Stomach (tissue), 9 donors: ENCODE results near the gene IGFBP3. TPM values are rescaled to one million over a fixed set of nuclear protein-coding genes. Genes with fewer than 3 reads are reported as not detected.

Source experiments
- DNase-seq, 2 donors: peaks; one replicate each; pipeline versions ENCODE4 v3.0.0 to v3.0.0-alpha.2; 2013 to 2019
- H3K27ac ChIP-seq, 5 donors: fragments of 200-600 bp in 4 of 5; sonication (generic) in 4 of 5; one replicate each; pipeline ENCODE4 v1.5.1; 2013 to 2019; ENCODE audit warnings: mild to moderate bottlenecking in 1 of 5, moderate library complexity in 1 of 5
- H3K27me3 ChIP-seq, 3 donors: fragments of 200-600 bp; sonication (generic); one replicate each; pipeline ENCODE4 v1.5.1; 2017 to 2019; ENCODE audit warnings: mixed run types in 1 of 3
- H3K36me3 ChIP-seq, 4 donors: fragments of 200-600 bp; sonication (generic); 1 replicate in 3 of 4; 2 replicates in 1 of 4; pipeline ENCODE4 v1.5.1; 2016 to 2019
- H3K4me1 ChIP-seq, 4 donors: fragments of 200-600 bp; sonication (generic); one replicate each; pipeline ENCODE4 v1.5.1; 2016 to 2019
- H3K4me3 ChIP-seq, 4 donors: fragments of 200-600 bp; sonication (generic) in 3 of 4; one replicate each; pipeline ENCODE4 v1.5.1; 2016 to 2019; ENCODE audit warnings: mild to moderate bottlenecking in 1 of 4
- H3K9me3 ChIP-seq, 4 donors: fragments of 200-600 bp; sonication (generic); one replicate each; pipeline ENCODE4 v1.5.1; 2016 to 2019
- EP300 ChIP-seq: sonication (generic); formaldehyde crosslinking; IDR thresholded peaks from one replicate; pipeline ENCODE4 v1.6.1; 2017; ENCODE audit warnings: antibody characterized with exemption
- POLR2A ChIP-seq, 4 donors: fragments of 450-650 bp; IDR thresholded peaks; one replicate each; pipeline ENCODE4 v1.6.1; 2016; ENCODE audit warnings: antibody characterized with exemption in 4 of 4, control low read depth in 2 of 4, mild to moderate bottlenecking in 1 of 4, moderate library complexity in 1 of 4
- POLR2AphosphoS5 ChIP-seq, 3 donors: sonication (generic); formaldehyde crosslinking; IDR thresholded peaks; one replicate each; pipeline ENCODE4 v1.6.1; 2016; ENCODE audit warnings: antibody characterized with exemption in 3 of 3
- WGBS, 5 donors: extraction: QIAGEN DNeasy Blood & Tissue Kit in 3 of 5; methylation state at CpG; one replicate each; pipeline versions ENCODE4 v1.1.5 to v1.1.7; 2013 to 2018; 5-methylcytosine and 5-hydroxymethylcytosine counted together
- intact Hi-C: fragments of 100-400 bp; cut with DNase I; formaldehyde crosslinking; loops from one replicate; pipeline ENCODE4 v1.15.1; 2023; ENCODE audit warnings: low total_unique reads
- polyA plus RNA-seq, 3 donors: library from polyadenylated mRNA; stranded (reverse); fragments of 200-250 nt; gene quantifications; one replicate each; pipeline ENCODE4 v1.2.3, GENCODE V29; 2013
- total RNA-seq, 5 donors: library from RNA; depleted of rRNA; stranded (reverse); fragments of >200 nt; gene quantifications; one replicate each; pipeline versions ENCODE4 v1.1.0 to v1.2.3, GENCODE V29; 2014 to 2016
- TF ChIP-seq, protein P1 (sequence below), 7 experiments: fragments of 450-650 bp in 4 of 7; fragments of 200-600 bp in 3 of 7; sonication (generic) in 3 of 7; IDR thresholded peaks; one replicate each; pipeline ENCODE4 v1.5.1; 2016 to 2019; ENCODE audit warnings: antibody characterized with exemption in 7 of 7, control low read depth in 2 of 7, mild to moderate bottlenecking in 1 of 7
- donor health status: healthy with polysubstance abuse.
- donor health status: Bipolar disorder and iron deficiency.
- donor health status: healthy.

Gene IGFBP3
- total and polyA plus RNA-seq, 8 donors = 12.1 to 218 (median 53.9) TPM

DNA sequence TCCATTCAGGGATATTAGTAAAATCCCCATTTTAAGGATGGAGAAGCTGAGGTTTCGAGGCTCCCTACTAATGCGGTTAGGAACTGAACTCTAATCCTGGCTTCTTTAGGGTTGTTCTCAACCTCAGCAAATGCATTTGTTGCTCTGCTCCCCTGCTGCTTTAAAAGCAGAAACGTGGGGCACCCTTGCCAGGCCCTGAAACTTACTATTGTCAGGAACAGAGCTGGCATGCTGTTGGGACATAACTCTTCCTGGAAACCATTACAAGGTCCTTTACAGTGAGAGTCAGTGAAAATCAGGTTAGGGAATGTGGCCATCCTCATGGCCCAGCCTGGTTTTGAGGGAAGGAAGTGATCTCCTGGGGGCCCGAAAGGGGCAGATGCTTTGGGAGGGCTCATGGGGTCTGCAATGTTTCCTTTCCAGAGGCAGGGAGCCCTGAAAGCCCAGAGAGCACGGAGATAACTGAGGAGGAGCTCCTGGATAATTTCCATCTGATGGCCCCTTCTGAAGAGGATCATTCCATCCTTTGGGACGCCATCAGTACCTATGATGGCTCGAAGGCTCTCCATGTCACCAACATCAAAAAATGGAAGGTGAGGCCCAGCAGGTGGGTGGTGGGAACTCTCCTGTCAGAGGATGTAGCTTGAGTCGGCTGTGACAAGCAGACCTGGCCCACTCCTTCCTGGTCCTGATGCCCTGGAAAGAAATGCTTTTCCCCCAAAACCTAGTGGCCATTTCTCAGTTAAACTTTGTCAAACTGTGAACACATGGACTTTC lies 30.8 kb downstream of the IGFBP3 start:
- Histone ChIP-seq H3K4me3 (no peak overlapping the region), H3K36me3 (no peaks in the 10 kb centered on the region), H3K4me1 (peaks cover 9 to 16% (median 11%) of the 10 kb centered on the region in 4 donors), H3K27me3 (peaks cover 8 to 76% (median 32%) of the 10 kb centered on the region in 3 donors), H3K27ac (no peak overlapping the region), H3K9me3 (no peaks in the 10 kb centered on the region)
- no peak for DNase-seq
- intact Hi-C loops = no loop called here
- 81 to 88% (median 84%) methylated on average over 7 to 8 of the region's 8 CpGs for WGBS, 5 donors
- TF ChIP-seq POLR2AphosphoS5 (IDR thresholded peaks at IDR 0.05) (no peak), POLR2A (IDR thresholded peaks at IDR 0.05) (no peak), EP300 (no peak)
- TF ChIP-seq, protein P1, sequence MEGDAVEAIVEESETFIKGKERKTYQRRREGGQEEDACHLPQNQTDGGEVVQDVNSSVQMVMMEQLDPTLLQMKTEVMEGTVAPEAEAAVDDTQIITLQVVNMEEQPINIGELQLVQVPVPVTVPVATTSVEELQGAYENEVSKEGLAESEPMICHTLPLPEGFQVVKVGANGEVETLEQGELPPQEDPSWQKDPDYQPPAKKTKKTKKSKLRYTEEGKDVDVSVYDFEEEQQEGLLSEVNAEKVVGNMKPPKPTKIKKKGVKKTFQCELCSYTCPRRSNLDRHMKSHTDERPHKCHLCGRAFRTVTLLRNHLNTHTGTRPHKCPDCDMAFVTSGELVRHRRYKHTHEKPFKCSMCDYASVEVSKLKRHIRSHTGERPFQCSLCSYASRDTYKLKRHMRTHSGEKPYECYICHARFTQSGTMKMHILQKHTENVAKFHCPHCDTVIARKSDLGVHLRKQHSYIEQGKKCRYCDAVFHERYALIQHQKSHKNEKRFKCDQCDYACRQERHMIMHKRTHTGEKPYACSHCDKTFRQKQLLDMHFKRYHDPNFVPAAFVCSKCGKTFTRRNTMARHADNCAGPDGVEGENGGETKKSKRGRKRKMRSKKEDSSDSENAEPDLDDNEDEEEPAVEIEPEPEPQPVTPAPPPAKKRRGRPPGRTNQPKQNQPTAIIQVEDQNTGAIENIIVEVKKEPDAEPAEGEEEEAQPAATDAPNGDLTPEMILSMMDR (IDR thresholded peaks at IDR 0.05) = no peak

- 52 to 67% (median 58%) methylated on average over 6 to 8 of the region's 8 CpGs for WGBS, 5 donors
- no peaks in the 10 kb centered on the region for H3K36me3 ChIP-seq
- H3K27me3 ChIP-seq = peaks cover 8 to 79% (median 35%) of the 10 kb centered on the region in 3 donors
- TF ChIP-seq POLR2AphosphoS5 (IDR thresholded peaks at IDR 0.05) (no peak), POLR2A (IDR thresholded peaks at IDR 0.05) (no peak), EP300 (no peak)
- TF ChIP-seq, protein P1 (IDR thresholded peaks at IDR 0.05) = no peak
- H3K4me3 ChIP-seq = no peak overlapping the region
- H3K9me3 ChIP-seq = no peaks in the 10 kb centered on the region
- H3K27ac ChIP-seq = no peak overlapping the region
- peaks cover 9 to 16% (median 11%) of the 10 kb centered on the region in 4 donors for H3K4me1 ChIP-seq
- intact Hi-C loops = no loop called here
- no peak for DNase-seq
These were observed 31.6 kb downstream of the IGFBP3 start for GRCh38 chr7:45889367-45890067.

DNA sequence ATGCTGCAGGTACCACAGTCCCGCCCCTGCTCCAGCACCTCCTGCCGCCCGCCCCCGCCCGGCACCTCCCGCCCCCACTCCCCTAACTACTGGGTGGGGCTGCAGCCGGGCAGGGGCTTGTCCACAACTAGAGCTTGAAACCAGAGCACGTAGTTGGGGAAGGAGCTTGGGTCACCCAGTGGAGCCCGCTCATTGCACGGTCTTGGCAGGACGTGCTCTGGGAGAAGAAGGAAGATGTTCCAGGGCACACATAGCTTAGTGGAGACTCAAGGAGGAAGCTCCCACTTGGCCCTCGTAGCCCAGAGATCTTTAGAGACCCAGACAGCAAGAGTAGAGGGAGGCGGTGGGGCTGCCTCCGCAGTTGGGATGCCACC lies 32.1 kb downstream of the IGFBP3 start:
- intact Hi-C loops = no loop called here
- peaks cover 9 to 16% (median 11%) of the 10 kb centered on the region in 4 donors for H3K4me1 ChIP-seq
- no peaks in the 10 kb centered on the region for H3K36me3 ChIP-seq
- peaks cover 8 to 79% (median 35%) of the 10 kb centered on the region in 3 donors for H3K27me3 ChIP-seq
- no peak for TF ChIP-seq POLR2A (IDR thresholded peaks at IDR 0.05)
- TF ChIP-seq, protein P1 (IDR thresholded peaks at IDR 0.05) = no peak
- TF ChIP-seq EP300 = no peak
- no peak for TF ChIP-seq POLR2AphosphoS5 (IDR thresholded peaks at IDR 0.05)
- H3K9me3 ChIP-seq = no peaks in the 10 kb centered on the region
- WGBS, 5 donors = 13 to 36% (median 15%) methylated on average over 6 to 14 of the region's 14 CpGs
- H3K27ac ChIP-seq = no peak overlapping the region
- H3K4me3 ChIP-seq = peak overlapping the region; percentile 7 to 43 (median 24)
- DNase-seq = no peak

DNA sequence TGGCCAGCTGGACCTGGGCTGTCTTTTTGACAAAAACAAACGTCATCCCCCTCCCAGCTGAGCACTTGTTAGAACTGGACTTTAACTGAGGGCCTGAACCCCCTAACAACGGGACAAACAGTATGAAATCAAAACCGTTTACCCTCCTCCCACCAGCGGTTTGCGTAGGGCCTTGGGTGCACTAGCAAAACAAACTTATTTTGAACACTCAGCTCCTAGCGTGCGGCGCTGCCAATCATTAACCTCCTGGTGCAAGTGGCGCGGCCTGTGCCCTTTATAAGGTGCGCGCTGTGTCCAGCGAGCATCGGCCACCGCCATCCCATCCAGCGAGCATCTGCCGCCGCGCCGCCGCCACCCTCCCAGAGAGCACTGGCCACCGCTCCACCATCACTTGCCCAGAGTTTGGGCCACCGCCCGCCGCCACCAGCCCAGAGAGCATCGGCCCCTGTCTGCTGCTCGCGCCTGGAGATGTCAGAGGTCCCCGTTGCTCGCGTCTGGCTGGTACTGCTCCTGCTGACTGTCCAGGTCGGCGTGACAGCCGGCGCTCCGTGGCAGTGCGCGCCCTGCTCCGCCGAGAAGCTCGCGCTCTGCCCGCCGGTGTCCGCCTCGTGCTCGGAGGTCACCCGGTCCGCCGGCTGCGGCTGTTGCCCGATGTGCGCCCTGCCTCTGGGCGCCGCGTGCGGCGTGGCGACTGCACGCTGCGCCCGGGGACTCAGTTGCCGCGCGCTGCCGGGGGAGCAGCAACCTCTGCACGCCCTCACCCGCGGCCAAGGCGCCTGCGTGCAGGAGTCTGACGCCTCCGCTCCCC lies 32.7 kb downstream of the IGFBP3 start, which contains the start of gene IGFBP1:
TSS of gene IGFBP1 (plus strand) at position 304 of the 808 bp plus-strand sequence. CDS start at position 469, 165 bp downstream.
- intact Hi-C loops = no loop called here
- Histone ChIP-seq H3K27me3 (peaks cover 8 to 79% (median 35%) of the 10 kb centered on the region in 3 donors), H3K4me3 (peak within 1 kb of the TSS; percentile 7 to 43 (median 24)), H3K36me3 (no peaks in the 10 kb centered on the region), H3K9me3 (no peaks in the 10 kb centered on the region), H3K4me1 (peaks cover 9 to 16% (median 11%) of the 10 kb centered on the region in 4 donors), H3K27ac (no peak within 1 kb of the TSS)
- DNase-seq = peak in 1 of 2 donors; percentile 57
- WGBS, 5 donors = 3 to 6% (median 3%) methylated on average over 17 to 73 of the region's 73 CpGs
- TF ChIP-seq EP300 = no peak
- TF ChIP-seq POLR2A (IDR thresholded peaks at IDR 0.05) = no peak
- TF ChIP-seq POLR2AphosphoS5 (IDR thresholded peaks at IDR 0.05) = no peak
- TF ChIP-seq, protein P1 (IDR thresholded peaks at IDR 0.05) = no peak
